COR-L47 (cell line): ENCODE results near the gene APCDD1L.
"Not testable (repeated sequence)": the region's sequence is repeated elsewhere in the genome, so short reads cannot be mapped to it uniquely, and the experiment has no call there.

ENCODE experiments used
- DNase-seq: peaks from one replicate; lab custom pipeline; 2025; lab: John Stamatoyannopoulos, UW

APCDD1L gene

DNA sequence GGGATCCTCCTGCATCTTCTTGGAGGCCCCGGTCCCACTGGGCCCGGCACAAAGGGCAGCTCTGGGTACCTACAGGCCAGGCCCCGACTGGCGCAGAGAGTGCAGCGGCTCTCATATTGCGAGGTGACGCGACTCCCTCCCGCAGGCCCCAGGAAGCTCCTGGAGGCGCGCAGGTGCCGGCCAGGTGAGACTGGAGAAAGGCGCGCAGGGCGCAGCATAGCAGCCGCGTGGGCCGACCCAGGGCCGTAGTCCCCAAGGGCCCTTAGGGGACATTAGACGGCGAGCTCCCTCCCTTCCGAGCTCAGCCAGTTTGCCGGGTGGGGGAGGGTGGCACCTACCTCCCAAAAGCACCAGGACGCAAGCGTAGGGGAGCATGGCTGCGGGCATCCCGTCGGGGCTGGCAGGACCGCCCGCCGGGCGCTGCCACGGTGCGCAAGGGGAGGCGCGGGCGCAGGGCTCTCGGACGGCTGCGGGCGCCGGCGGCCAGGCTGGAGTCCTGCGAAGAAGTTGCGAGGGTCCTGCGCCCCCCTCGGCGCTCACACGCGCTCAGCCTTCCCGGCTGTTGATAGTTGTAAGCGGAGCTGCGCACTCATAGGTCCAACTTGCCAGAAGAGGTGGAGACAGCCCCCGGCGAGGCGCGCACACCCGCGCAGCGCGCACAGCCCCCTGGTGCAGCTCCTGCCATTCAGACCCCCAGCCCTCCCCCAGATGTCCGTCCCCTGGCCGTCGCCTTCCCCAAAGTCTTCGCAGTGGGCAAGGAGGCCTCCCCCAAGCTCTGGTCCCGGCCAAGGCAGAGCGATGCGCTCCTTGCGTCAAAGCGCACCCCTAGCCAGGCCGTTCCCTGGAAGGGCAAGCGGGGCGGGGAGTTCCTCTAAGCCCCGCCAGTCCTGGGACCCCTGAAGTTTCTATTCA, 622 bp downstream of the APCDD1L start:
- no peak for DNase-seq

DNA sequence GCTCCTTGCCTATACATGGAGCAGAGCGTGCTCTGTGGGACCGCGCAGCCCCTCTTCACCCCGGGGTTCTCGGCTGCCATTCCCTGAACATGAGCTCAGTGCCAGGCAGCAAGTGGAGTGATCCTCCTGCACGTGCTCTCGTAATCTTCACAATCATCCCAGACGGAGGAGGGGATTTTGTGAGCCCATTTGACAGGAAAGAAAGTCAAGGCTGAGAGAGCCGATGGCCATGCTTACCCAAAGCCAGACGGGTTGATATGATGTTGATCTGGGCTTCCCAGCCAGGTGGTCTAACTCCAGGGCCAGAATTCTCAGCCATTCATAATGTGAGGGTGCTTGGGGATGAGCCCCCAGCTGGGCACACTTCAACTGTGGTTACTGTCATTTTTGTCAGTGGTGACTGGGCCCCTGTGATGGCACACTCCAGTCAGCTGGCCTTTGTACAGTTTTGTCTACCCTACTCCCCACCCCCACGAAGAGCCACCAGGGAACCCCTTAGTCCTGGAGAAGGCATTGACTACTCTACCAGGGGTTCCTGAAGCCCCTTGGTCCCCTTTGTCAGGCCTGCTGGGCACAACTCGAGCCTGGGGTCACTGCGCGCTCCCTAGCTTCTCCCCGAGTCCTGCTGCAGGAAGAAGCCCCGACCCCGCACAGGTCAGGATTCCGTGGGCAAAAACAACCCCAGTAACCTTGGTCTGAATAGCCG, 1.5 kb downstream of the APCDD1L start:
- DNase-seq, result no peak

DNA sequence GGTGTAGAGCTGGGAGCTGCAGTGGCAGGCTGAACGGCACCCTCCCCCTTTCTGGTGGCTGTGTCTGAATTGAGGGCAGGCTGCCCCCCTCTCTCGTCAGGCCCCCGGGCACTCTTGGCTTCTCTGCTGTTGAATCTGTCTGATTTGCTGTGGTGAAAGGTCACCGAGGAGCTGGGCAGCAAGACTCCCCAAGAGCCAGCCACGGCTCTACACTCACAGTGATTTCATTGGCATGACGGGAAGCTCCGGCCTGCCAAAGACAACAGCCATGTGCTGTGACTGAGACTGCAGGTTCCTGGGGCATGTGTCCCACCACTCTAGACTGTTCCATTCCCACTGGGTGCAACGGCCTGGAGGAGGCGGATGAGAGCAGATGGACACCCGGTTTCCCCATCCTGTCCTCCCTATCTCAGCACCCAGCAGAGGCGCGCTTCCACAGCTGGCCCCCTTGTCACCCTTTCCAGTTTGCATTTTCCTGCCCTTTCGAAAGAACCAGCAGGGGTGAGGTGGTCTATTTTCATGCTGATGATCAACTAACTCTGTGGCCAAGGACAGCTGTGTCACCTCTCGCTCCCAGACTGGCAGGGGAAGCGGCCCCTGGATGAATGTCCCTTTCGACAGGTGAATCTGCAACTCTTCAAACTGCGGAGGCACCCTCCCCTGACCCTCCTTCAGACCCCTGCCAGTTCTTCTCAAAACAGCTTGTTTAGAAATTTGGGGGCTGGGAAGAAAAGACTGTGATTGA, 2.2 kb downstream of the APCDD1L start:
- DNase-seq, result no peak

DNA sequence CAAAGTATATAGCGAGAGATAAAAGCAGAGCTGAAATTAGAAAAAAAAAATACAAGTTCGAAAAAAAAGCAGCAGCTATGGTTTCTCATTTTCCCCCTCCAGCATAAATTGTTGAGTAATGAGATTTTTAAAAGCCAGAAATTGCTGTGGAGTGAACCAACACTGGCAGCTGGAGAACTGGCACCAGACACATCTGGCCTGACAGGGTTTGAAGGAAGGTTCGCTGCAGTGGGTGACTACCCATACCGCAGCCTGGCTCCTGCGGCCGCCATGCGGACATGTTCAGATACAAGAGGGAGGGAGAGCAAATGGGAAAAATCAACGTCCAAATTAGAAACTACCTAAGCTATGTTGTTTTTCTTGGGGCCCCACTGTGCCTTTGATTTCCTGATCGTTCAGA, 3.3 kb downstream of the APCDD1L start:
- no peak for DNase-seq

DNA sequence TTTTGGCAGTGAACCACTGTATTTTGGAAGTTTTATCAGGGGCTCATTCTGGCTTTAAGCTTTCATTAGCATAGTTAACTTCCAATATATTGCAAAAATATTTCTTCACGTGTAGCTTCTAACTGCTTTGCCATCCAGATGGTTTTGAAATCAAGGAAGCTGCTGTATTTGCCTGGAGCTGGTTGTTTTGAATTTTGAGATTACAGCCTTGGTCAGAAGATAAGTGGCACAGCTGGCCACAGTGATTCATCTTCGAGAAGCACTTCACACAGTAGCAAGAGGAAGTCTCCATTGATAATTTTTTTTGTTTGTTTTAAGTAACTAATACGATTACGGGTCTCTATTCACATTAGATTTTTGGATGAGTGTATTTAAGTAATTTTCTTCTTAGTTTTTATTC, 3.8 kb downstream of the APCDD1L start:
- no peak for DNase-seq

DNA sequence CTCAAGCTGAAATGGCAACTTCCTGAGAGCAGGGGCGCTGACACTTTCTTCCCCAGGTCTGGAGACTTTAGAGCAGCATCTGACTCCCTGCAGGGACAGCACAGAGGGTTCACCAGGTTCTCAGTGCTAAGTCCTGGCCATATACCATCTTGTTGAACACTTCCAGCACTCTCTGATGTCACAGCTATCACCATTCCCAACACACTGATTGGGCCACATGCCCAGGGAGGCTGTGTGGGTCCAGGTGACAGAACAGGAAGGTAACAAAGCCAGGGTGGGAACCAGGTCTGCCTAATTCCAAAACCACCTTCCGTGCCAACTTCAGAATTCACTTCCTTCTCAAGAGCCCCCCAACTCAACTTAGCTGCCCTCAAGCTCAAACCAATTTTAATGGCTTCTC, 4.3 kb downstream of the APCDD1L start:
- no peak for DNase-seq

DNA sequence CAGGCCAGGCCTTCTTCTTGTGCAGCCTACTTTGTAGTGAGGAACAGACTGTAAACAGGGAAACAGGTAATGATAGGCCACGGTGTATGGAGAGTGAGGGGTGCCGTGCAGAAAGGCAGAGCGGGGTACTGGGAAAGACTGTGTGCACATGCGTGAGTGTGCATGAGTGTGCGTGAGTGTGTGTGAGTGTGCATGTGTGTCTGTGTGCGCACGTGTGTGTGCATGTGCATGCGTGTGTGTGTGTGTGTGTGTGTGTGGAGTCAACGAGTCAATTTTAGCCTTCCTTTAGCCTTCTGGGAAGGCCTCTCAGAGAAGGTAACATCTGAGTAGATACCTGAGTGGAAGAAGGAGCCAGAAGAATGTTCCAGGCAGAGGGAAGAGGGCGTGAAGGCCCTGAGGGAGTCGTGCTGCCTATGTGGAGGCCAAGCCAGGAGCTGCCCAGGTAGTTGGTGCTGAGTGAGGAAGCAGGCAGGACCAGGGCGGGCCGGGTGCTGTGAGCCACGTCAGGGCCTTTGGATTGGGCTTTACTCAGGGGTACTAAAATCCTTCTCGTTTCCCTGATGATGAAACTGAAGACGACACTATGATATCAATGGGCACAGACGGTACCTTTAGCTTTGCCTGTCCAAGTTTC, 6.3 kb downstream of the APCDD1L start:
- DNase-seq, result no peak

DNA sequence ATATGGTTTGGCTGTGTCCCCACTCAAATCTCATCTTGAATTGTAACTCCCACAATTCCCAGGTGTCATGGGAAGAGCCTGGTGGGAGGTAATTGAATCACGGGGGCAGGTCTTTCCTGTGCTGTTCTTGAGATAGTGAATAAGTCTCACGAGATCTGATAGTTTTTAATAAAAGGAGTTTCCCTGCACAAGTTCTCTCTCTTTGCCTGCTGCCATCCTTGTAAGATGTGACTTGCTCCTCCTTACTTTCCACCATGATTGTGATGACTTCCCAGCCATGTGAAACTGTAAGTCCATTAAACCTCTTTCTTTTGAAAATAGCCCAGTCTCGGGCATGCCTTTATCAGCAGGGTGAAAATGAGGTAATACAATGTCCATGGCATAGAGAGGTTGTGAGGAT, 8.2 kb downstream of the APCDD1L start:
- not testable (repeated sequence) for DNase-seq

DNA sequence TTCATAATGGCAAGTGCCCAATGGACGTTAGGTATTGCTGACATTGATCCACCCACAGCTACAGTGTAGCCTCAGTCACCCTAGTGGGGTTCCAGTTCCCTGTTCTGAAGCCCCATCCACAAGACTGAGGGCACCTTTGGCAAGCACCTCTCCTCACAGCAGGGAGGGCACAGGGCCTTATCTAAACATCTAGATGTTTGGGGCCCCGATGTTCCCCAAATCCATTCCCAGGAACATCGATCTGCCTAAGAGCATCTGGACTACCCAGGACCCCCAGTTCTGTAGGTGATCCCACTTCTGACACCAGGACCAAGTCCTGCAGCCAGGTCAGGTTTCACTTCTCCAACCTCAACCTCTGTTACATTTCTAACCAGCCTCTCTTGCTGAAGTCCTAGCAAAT, 10.6 kb downstream of the APCDD1L start:
- no peak for DNase-seq

DNA sequence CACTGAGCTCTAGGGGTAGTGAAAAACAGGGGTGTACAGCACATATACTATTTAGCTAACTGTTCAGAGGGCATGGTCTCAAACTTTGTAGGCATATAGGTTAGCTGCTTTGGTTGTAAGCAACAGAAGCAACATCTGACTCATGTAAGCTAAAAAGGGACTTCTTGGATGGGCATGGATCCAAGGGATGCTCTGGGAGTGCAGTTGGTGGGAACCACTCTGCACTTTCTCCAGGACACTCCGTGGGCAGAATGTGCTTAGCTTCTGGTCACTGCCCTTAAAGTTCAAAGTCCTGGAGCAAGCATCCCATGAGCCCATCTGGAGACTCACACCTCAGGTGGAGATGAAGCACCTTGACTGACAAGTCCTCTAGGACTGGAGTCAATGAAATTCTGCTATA, 11.5 kb downstream of the APCDD1L start:
- no peak for DNase-seq

DNA sequence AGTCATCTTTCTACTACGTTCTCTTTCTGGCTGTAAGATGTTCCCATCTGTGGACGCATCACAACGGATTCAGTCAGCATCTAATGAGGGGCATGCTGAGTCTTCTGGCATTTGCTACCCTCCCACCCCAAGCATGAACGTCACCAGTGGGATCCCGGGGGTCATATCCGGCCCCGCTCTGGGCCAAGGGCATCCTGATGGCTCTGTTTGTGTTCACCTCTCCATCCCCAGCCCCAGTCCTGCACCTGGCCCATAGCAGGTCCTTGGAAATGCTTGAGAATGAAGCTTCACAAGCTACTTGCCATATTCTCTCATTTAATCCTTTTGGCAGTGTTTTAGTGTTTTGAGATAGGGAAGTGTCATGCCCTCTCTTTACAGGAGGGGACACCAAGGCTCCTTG, 14.9 kb downstream of the APCDD1L start:
- DNase-seq, result no peak

DNA sequence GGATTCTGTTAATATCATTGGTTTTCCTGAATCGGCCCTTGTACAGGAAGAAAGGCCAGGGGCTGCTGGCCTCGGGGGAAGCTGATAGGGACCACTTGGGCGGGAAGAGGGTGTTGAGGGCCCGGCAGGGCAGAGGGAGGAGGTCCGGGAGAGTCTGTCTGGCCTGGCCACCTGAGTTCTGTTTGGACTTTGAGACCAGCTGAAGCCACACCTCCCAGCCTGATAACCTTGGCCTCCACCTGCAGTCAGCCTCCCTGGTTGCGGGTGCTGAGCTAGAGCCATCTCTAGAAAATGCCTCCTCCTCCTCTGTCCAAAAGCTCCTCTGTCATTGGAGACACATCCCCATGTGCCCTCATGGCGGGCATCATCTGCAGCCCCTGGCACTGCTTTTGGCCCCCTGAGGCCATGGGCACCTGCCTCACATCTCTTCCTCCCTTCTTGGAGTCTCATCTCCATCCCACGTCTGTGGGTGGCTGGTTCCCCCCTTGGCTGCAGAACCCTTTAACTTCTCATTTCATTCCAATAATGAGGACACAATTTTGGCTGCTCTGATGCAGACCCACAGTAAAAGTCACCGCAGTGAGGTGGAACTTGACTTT, 16.6 kb downstream of the APCDD1L start:
- DNase-seq, result no peak

DNA sequence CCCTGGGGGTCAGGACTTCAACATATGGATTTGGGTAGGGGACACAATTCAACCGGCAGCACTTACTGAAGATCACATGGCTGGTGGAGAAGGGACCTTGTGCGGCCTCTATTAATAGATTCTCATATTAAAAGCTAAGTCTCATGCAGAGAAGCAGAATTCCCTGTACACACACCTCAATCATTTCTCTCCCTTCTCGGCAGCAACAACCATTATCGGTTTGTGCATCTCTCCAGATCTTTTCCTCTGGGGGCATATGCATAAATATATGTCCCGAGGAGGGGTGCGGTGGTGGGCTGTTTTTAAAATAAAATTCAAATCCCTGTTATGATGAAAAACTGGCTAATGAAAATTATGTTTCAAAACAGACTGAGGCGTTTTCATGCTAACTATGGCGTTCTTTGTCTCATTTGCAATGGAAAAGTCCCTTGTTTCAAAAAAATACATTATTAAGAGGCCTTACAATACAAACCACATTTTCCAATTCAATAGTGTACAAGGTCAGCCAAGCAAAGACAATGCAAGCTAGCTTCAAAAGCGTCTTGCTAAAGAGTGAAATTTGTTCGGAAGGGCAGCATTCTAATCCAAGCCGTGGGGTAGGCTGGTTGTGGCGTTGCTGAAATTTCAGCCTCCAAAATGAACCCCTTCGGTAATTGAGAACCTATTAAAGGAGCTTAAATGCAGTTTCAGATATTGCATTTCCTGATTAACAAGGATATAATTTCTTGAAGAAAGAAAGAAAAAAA, 17.3 kb downstream of the APCDD1L start:
- DNase-seq, result no peak

DNA sequence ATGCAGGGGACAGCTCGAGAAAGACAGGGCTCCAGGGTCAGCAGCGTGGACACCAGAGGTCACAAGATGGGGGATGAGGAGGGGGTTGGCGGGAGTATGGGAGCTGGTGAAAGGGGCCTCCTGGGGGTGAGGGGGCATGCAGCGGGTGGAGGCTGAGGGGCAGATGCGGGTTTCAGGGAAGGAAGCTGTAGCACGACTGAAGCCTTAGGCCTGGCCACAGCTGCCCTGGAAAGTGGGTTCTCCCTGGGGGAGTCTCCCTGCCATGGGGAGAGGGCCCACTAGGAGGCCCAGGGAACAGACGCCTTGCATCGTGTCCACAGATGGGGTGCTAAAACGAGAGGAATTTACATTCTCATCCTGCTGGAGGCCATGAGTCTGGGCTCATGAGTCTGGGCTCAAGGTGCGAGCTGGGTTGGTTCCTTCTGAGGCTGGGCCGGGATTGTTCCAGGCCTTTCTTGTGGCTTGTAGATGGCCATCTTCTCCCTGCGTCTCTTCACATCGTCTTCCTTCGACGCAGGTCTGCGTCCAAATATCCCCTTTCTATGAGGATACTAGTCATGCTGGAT, 18.0 kb downstream of the APCDD1L start:
- DNase-seq, result no peak

DNA sequence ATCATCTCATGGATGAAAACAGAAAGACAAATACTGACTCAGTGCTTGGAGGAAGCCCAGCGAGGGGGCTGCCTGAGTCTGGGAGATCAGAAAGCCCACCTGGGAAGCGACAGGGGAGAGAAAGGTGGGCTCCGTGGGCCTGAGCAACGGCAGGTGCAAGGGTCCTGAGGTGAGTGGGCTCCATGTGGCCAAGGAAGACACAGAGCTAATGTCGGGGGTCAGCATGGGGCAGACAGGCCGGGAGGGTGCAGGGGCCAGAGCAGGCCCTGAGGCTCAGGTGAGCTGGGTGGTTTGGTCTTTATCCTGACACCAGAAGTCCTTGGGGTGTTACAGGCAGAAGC, 18.8 kb downstream of the APCDD1L start:
- DNase-seq, result no peak

DNA sequence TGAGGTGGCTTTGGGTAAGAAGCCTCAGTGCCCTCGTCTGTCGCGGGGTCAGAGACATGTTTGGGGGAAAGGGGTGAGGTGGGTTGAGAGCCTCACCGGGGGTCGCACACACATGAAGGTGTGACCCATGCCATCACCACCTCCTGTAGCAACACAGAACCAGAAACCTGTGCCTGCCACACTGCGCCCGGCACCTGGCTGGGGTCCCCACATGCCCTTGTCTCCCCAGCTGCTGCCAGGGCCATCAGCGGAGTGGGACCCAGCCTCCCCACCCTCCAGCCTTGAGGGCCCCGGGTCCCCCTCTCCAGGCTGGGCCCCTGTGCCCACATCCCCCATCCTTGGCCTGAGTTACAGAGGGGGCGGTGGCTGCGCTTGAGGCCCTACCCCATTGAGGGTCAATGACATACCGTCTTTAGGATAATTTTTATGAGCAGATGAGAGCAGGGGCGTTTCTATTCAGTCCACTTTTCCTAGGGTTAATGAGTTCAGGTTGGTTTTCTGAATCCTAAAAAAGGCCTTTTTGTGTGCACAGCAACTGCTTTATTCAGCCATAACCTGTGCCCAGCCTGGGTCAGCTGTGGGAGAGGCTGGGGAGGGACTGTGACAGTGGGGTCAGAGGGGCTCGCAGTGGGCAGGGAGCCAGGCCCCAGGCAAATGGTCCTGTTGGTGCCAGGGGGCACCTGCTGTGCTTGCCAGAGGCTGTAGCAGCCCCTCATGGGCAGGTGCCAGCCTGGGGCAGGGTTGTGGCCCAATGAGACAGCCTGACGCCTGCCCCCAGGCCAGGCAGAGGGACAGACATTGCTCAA, 19.4 kb downstream of the APCDD1L start:
- no peak for DNase-seq

DNA sequence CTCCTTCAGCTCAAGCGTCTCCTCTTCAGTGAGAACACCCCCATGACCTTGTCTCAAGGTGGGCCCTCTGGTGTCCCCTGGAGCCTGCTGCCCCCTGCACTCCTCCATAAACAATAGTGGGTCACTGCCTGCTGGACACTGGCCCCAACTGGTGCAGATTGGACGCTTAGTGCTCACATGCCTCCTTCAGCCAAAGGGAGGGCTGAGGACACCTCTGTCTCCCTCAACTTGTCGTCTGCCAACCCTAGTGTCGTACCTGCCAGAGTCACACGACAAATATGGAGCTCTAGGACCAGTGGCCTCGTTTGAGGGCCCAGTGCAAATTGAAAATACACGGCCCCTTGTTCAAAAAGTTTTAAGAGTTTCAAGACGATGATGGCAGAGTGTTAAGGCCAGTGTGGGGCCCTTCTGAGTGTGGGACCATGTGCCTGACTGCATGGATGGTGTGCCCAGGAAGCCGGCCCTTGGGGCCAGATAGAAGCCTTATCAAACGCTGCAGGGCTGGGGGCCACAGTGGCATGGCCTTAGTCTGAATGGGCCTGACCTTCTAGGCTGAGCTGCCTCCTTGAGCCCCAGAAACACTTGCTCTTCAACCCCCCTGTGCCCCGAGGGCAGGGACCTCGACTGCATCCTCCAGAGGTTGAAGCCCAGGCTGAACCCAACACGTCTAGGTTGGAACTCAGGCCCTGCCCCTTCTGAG, 20.1 kb downstream of the APCDD1L start:
- DNase-seq, result no peak

DNA sequence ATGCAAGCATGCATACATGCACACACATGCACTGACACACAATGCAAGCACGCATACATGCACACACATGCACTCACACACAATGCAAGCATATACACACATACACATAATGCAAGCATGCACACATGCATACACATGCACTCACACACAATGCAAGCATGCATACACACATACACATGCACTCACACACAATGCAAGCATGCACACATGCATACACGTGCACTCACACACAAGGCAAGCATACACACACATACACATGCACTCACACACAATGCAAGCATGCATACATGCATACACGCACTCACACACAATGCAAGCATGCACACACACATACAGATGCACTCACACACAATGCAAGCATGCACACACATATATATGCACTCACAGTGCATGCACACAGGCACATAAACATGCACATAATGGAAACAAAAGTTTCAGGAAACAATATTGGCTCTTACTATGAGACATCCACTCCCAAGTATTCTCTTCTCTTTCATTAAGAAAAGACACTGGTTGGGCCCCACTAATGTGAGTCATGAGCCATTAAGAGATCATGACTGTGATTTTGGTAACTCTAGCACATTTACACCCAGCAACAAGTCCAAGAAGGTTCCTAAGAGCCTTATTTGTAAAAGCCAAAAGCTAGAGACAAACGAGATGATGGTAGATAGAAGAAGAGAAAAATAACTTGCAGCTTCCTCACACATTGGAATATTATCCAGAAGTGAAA, 22.2 kb downstream of the APCDD1L start:
- no peak for DNase-seq
